D341Med (cell line): Measurements from ENCODE around the gene GCSAM.
A peak's percentile ranks its signal among the peaks of the same experiment; 100 is the strongest.

Experiments
- DNase-seq: peaks from one replicate; pipeline ENCODE4 v3.0.0; 2012; ENCODE audit warnings: low spot score

The GCSAM gene, protein sequence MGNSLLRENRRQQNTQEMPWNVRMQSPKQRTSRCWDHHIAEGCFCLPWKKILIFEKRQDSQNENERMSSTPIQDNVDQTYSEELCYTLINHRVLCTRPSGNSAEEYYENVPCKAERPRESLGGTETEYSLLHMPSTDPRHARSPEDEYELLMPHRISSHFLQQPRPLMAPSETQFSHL

DNA sequence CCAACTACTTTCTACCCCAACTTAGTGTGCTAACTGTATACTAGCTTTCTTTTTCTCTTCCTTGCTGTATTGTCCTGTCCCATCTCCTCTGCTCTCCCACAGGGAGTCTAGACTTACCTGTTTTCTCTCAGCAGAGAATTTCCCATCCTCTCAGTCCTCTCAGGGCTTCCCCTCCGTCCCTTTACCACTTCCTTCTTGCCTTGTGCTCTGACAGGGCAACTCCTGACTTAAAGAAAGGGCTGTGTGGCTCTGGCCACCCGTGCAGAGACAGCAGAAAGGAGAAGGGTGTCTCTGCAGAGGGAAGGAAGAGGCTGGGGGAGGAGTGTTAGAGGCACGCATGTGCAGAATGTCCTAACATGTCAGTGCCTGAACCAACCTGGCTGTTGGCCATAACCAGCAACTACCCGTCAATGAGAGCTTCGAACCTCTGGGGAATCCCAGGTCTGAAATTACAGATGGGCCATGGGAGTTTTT is at the start of gene GCSAM:
Gene GCSAM, minus strand, starts transcription at position 274 of the 474 bp plus-strand sequence. Its CDS starts 128 bp downstream, at position 146.
- no peak for DNase-seq

DNA sequence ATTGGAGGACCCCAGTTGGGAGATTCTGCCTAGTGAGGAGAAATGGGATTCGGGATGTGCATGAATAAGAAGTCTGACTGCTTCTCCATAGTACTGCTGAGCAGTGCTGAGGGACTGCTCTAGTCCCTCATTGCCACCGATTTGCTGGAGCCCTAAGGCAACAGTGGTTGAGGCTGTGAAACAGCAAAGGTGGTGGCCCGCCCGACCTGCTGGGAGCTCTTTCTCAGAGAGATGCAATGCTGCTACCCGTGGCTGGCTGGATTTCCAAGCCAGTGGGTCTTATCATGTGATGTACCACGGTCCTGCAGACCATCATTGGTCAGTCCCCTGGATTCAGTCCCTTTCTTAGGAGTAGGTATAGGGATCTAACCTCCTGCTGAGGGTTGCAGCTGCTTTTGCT is 42.6 kb upstream of the GCSAM start:
- no peak for DNase-seq

DNA sequence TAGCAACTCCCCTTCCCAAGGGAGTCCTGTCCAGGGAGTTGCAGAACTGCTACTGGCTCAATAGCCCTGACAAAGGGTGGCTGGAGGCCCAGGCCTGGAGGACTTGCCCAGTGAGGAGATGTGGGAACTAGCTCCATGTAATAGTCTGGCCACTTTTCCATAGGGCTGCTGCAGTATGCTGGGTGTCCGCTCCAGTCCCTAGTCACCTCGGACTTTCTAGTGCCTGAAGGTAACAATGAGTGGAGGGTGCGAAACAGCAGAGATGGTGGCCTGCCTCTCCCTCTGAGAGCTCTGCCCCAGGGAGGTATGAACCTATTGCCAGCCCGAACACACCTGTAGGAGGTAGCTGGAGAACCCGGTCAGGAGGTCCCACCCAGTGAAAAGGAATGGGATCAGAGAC is 42.0 kb upstream of the GCSAM start:
- no peak for DNase-seq

DNA sequence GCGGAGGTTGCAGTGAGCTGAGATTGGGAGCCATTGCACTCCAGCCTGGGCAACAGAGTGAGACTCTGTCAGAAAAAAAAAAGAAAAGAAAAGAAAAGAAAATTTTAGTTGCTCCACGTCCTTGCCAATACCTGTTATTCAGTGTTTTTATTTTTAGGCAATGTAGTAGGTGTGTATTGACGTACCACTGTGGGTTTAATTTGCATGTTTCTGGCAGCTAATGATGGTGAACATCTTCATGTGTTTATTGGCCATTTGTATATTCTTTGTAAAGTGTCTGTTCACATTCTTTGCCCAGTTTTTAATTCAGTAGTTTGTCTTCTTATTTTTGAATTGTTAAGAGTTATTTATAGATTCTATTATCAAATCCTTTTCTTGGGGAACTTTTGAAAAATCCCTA is 38.1 kb upstream of the GCSAM start:
- no peak for DNase-seq

GRCh38 chr3:112170046-112170445 is 37.0 kb upstream of the GCSAM start:
- no peak for DNase-seq

GRCh38 chr3:112167758-112168157 is 34.7 kb upstream of the GCSAM start:
- no peak for DNase-seq

GRCh38 chr3:112149136-112149535 is 16.1 kb upstream of the GCSAM start:
- no peak for DNase-seq

GRCh38 chr3:112143689-112144088 is 10.6 kb upstream of the GCSAM start:
- no peak for DNase-seq

GRCh38 chr3:112143251-112143650 is 10.2 kb upstream of the GCSAM start:
- no peak for DNase-seq

GRCh38 chr3:112141293-112141692 is 8.2 kb upstream of the GCSAM start:
- DNase-seq, result no peak

DNA sequence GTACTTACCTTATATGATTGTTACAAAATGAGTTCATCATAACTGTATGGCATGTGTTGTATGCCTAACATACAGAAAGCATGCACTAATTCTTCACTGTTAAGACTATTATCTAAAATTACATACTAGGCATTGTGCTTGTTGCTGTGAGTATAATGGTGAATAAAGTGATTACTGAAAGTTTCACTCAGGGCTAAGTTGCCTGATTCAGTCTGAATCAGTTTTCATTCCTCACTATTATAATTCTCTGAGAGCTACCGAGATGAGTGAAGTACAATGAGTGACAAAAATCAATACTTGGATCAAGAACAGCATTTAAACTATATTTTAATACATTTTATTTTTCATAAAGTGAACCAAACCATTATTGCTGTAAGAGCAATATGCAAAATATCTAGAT is 7.5 kb upstream of the GCSAM start:
- no peak for DNase-seq

DNA sequence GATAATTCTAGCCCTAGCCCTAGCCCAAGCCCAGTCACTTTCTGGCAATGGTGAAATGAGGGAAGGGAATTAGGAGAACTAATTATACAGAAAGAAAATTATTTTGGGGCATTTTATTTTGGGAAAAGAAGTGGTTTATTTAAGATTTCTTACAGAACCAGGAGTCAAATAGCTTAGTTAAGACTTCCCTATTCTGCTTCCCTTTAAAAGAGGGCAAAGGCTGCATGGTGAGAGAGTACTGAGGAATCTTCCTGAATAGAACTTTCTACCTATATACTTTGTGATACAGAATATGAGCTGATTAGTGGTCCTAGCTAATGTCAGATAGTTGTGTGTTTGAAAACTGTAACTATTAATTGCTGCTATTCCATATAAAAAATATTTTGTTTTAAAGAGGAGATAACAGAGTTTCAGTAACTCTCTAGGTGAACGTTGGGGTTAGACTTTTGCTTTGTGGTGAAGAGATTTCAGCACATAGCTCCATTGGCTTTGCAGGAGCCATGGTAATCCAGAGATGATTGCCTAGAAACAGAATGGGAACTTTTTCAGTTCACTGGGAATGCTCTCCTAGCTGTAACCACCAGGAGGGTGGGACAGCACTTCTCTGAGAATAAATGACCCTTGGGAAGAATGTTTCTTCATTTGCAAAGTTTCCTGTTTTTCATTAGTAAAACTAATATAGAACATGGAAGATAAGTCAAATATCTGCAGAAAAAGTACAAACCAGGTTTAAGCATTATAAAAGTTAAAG is 5.3 kb upstream of the GCSAM start:
- DNase-seq, result no peak

DNA sequence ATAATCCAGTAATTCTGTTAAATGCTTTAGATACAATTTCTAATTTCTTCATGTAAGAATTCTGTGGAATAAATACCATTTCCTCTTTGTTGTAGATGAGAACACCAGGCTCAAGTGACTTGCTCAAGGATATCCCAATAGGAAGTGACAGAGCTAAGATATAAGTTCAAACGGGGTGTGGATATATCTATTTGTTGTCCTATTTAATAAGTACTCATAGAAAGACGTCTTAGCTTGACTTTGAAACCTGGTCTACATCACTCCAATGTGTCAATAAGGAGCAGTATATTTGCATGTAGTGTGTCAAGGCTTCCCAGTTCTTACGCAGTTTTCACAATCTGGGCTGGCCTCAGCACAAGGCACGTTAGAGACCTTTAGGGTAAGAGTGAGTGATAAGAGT is 4.7 kb upstream of the GCSAM start:
- no peak for DNase-seq

- DNase-seq, result peak; percentile 37
These were observed 4.1 kb upstream of the GCSAM start for GRCh38 chr3:112136959-112137693.

- DNase-seq, result no peak
These were observed 3.0 kb upstream of the GCSAM start for GRCh38 chr3:112136046-112136445.

DNA sequence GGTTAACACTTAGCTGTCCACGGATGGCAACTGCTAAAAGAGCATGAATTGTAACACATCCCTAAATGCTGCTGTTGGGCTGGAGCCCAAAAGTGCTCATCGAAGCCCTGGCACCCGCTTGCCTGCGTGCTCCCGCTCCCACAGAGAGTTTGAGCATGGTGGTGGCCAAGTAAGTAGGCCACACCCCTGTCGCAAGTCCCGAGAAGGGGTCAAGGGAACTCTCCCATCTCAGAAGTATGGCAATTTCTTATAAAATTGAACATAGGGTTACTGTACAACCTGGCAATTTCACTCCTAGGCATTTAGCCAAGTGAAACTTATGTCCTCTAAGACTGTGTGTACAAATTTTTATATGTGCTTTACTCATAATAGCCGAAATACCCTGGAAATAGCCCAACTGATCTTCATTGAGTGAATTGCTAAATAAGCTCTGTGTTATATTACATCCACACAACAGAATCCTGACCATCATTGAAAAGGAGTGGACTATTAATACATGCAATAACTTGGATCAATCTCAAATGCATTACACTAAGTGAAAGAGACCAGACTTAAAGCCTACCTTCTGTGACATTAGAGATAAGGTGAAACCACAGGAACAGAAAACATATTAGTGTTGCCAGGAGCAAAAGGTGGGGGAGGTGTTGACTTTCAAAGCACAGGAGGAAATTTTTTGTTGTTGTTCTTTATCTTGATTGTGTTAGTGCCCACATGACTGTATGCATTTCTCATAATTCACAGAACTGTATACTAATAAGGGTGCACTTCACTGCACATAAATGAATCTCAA is 1.5 kb upstream of the GCSAM start:
- DNase-seq, result no peak

GRCh38 chr3:112133626-112134334 is 732 bp upstream of the GCSAM start:
- no peak for DNase-seq

- DNase-seq, result no peak
These were observed 494 bp downstream of the GCSAM start for GRCh38 chr3:112132554-112132953.

- no peak for DNase-seq
These were observed 960 bp downstream of the GCSAM start for GRCh38 chr3:112132088-112132487.

- no peak for DNase-seq
These were observed 1.9 kb downstream of the GCSAM start for GRCh38 chr3:112131111-112131510.

GRCh38 chr3:112130638-112130993 is 2.4 kb downstream of the GCSAM start:
- DNase-seq, result no peak
